Midbrain (tissue), 1 donor: ENCODE results near the gene SPTSSB.

ENCODE experiments used
- DNase-seq: peaks from one replicate; lab custom pipeline; 2025; lab: John Stamatoyannopoulos, UW

Gene SPTSSB, protein sequence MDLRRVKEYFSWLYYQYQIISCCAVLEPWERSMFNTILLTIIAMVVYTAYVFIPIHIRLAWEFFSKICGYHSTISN

DNA sequence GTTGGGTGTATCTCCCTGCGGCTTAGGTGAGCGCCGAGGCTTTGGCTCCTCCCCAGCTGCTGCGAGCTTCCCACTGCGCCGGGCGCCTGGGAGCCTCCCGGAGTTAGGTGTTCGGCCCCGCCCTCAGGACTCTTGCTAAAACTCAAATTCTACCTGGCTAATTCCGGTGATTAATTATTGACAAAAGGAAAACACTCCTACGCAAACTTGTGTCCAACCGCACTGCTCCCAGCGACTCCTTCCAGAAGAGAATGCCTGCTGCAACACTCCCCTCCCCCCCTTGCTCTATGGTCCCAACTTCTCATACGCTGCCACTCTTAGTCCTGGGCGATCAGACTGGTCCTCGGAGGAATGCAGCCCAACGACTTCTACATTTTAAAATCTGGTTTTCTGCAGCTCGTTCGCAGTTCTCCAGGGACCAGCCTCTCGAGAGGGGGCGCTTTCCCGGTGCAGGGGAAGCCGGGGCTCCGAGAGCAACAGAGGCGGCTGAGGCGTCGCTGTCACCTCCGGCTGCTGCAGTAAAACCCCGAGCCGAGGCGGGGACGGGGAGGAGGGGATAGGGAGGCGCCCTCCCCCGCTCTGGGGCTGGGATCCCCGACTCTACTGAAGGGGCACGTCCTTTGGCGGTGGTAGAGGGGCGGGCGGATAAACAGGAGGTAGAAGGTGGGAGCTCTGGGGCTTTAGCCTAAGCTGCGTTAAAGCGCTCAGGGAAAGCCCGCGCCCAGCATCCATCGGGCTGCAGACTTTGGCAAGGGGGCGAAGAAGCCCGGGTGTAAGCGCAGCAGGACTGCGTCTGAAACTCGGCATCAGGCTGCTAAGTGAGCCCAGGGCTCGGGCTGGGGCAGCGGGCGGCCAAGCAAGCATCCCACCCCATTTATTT is at the start of gene SPTSSB:
SPTSSB (minus strand) TSS at position 77 of the 880 bp plus-strand sequence. CDS start 25,194 bp downstream, outside the sequence.
- DNase-seq = peak; percentile 23

- DNase-seq = no peak
Measured at GRCh38 chr3:161420746-161421145, 49.4 kb upstream of the SPTSSB start.

DNA sequence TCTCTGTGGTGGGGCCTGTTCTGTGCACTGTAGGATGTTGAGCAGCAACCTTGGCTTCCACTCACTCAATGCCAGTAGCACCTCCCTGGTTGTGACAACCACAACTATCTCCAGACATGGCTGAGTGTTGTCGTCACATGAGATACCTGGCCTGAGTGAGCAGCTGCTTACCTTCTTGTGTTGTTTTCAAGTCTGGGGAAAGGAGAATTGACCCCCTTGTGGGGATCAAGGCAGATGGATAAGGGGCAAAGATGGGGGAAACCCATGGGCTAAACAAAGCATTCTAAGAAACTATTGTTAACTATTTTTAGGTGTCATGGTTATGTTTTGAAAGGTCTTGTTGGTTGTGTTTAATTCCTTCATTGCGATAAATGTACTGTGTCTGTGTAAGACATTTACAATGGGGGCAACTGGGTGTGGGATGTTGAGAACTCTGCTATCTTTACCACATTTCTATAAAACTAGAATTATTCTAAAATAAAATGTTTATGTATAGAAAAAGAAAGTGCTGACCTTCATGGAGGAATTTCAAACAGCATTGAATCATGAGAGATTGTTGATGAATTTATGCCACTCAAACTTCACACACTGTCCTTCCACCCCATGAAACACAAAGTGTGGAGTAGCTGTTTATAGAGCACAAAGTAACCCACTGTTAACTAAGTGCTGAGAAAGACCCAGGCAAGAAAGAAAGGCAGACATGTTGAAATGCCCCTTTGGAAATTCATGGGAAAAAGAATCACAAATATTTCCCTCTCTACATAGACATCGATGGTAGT is 48.4 kb upstream of the SPTSSB start:
- no peak for DNase-seq

DNA sequence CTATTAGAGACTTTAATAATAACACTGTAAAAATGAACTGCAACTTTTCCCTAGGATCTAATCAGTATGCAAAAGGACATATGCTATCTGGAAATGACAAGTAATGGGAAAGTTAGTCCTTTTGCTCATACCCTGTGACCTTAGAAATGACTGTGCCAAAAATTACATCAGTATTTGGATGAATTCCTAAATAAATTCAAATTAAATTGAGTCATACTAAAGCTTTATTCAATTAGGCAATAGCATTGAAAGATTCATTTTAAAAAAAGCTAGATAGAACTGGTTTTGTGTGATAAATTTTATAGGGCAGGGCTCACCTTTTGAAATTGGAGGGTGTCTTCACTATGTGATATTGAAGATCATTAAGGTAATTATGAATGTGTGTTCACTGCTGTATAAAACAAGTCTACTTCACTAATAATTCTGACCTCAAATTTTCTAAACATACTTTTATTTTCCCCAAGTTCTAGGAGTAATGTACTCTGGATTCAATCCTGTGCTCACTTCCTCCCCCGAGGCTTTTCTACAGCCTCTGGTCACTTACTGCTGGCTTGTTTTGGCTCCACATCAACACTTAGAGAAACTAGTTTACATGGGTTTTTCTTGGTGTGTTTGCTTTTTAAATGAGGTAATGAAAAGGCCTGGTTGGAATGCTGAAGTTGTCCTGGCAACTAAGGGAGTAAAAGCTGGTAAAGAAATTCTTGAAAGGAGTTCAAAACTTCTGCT is 44.4 kb upstream of the SPTSSB start:
- no peak for DNase-seq

DNA sequence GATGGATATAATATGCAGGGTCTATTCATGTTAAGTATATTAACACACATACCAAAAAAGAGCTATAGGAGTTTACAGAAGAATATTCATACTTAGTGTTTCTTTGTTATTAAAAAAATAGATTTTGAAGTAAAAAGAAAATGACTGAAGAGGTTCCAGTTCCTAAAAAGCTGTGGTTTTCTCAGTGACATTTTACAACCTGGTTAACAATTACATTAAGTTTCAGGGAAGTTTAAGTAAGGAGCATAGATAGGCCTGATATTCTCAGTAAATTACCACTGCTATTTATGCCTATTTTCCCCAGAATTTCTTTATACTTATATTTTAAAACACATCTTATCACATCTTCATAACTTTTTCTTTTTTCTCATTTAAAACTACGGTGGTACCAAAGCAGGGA is 43.6 kb upstream of the SPTSSB start:
- no peak for DNase-seq

- no peak for DNase-seq
Measured at GRCh38 chr3:161413855-161414210, 42.5 kb upstream of the SPTSSB start.

DNA sequence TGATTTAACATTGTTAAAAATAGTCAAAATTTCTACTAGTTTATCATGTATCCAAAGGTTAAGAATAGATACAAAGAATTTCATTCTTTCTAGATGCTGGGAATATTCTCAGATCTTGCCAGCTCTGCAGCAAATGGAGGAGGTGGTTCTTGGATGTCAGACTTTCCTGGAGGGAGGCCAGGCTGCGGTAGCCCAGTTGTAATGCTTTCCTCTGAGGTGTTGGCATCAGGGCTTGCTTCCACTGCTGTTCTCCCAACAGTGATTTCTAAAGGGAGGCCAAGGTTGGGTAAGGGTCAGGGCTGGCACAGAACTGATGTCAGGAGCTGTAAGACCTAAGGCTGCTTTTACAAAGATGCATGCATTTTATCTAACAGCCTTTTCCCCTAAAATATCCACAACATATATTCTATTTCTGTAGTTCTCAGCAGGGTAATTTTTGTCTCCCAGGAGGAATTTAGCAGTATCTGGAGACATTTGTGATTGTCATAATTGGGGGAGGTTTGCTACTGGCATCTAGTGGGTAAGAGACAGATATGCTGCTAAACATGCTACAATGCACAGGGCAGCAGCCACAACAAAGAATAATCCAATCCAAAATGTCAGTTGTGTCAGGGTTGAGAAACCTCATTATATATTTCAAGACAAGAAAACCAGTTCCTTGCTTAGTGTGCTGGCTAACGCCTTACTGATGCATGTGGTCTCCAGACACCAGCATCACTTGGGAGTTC is 42.0 kb upstream of the SPTSSB start:
- peak; percentile 18 for DNase-seq

- no peak for DNase-seq
Measured at GRCh38 chr3:161412123-161412522, 40.8 kb upstream of the SPTSSB start.

- no peak for DNase-seq
Measured at GRCh38 chr3:161409858-161410257, 38.5 kb upstream of the SPTSSB start.

- DNase-seq = peak; percentile 36
Measured at GRCh38 chr3:161409069-161409468, 37.8 kb upstream of the SPTSSB start.

GRCh38 chr3:161406594-161407555 is 35.6 kb upstream of the SPTSSB start:
- DNase-seq = no peak

- DNase-seq = no peak
Measured at GRCh38 chr3:161405836-161406235, 34.5 kb upstream of the SPTSSB start.

DNA sequence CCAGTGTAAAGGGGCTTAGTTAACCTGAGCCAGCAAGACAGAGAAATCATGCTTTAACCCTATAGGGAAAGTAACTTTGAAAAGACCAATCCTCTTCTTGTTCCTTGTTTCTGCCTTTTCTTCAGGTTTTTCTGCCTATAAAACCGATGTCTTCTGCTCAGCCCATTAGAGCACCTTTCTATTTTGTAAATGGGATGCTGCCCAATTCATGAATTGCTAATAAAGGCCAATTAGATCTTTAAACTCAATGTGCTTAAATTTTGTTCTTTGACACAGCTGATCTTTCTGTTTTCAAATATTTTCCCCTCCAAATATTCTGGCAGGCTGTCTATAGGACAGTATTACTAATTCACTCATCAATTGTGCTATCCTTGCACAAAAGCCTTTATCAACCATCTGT is 33.8 kb upstream of the SPTSSB start:
- DNase-seq = no peak

GRCh38 chr3:161403251-161403650 is 31.9 kb upstream of the SPTSSB start:
- DNase-seq = no peak

GRCh38 chr3:161401389-161401788 is 30.1 kb upstream of the SPTSSB start:
- no peak for DNase-seq

GRCh38 chr3:161400650-161401049 is 29.3 kb upstream of the SPTSSB start:
- no peak for DNase-seq

GRCh38 chr3:161395115-161396012 is 24.0 kb upstream of the SPTSSB start:
- DNase-seq = no peak

DNA sequence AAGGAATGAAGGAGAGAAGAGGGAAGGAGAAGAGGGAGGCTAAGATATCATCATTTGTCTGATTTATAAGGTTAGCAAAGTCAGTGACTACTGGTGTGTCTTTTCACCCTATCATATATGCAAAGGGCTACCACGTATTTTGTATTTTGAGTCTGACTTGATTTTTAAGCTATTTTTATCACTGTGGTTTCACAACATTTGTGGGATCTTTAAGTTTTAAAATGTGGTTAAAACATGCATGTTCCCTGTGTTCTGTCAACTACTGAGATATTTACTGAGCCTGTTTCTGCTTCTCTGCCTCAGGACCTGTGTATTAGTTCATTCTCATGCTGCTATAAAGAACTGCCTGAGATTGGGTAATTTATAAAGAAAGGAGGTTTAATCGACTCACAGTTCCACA is 22.5 kb upstream of the SPTSSB start:
- DNase-seq = no peak

DNA sequence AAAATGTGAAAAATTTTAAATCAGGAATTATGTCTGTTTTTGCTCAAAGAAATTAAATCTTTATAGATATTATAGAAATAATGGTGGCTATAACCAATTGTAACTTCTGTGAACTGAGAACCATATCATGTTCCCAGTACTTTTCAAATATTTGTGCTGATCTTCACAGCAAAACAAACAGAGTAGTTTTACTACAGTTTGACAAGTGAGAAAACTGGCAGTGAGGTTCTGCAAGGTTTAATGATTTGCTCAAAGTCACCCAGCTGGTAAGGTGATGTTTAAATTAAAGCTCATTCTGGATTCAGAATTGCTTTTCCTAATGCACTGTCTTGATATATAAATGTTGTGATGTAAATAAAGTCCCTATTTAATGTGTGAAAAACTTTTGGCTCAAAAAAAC is 22.0 kb upstream of the SPTSSB start:
- DNase-seq = no peak
